ENCODE data around the gene ERAS. TPM values are rescaled to one million over a fixed set of nuclear protein-coding genes. Genes with fewer than 3 reads are reported as not detected.

ERAS gene
- polyA plus RNA-seq, 3 donors, result 0.13 TPM; not detected in 2

DNA sequence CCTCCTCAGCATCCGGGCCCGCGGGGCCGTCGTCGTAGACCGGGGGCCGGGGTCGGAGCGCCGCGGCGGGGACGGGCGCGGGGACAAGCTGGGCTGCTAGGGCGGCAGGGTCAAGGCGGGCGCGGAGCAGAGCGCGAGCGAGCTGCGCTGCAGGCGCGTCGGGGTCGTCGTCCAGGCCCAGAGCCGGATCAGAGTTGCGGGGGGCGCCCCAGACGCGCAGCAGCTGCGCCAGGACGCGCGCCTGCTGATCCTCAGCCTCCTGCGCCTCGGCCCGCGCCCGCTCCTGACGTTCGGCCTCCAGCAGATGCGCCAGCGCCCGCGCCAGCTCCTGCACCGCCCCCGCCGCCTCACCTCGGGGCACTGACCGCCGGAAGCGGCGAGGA is 5.6 kb downstream of the ERAS start:
- H3K27me3 ChIP-seq (ENCODE audit: control insufficient read depth in 2 of 2, insufficient read depth in 2 of 2, low read length in 2 of 2), result peaks cover 12 to 70% of the 10 kb centered on the region in 2 donors
- H3K27me3 Mint-ChIP-seq (ENCODE audit: low read depth in 3 of 3), result peaks cover 65 to 90% (median 76%) of the 10 kb centered on the region in 3 donors

DNA sequence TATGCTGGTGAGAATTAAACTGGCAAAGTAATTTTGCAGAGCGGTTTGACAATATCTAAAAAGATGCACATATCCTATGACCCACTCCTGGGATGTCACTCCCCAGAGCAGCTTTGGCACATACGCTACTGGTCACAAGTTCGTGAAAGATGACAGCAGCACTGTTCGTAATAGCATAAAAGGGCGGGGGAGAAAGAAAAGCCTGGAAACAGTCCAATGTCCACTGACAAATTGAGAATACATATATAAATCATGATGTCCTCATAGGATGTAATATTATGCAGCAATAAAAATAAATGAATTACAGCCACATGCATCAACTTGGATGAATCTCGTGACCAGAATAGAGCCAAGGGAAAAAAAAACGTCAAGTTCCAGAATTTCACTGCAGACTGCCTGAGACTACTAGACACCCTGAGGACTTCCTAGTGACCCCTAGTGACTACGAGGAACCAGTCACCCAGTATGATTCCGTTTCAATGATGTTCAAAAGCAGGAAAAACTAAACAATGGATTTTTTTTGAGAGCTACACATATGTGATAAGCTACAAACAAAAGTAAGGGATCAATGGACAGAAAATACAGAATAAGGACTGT is 7.3 kb downstream of the ERAS start:
- H3K27me3 ChIP-seq (ENCODE audit: control insufficient read depth in 2 of 2, insufficient read depth in 2 of 2, low read length in 2 of 2), result peaks cover 12 to 61% of the 10 kb centered on the region in 2 donors
- intact Hi-C loops (cut with micrococcal nuclease), result no loop called here

More for the DNA sequence above, 5.6 kb downstream of the ERAS start:
- Histone ChIP-seq H3K9ac (ENCODE audit: insufficient read depth, low read length, poor library complexity, severe bottlenecking) (no peak overlapping the region), H3K4me1 (ENCODE audit: control insufficient read depth in 1 of 2, insufficient read depth in 2 of 2, low read length in 2 of 2) (no peaks in the 10 kb centered on the region), H3K9me3 (replicated peaks in 1 of 2; ENCODE audit: control insufficient read depth in 1 of 2, insufficient read depth in 1 of 2, low read length in 2 of 2) (no peaks in the 10 kb centered on the region), H3K27ac (ENCODE audit: low read depth in 1 of 2, low read length in 2 of 2) (no peak overlapping the region), H3K36me3 (replicated peaks in 1 of 2; ENCODE audit: control insufficient read depth in 1 of 2, insufficient read depth in 2 of 2, low read length in 2 of 2) (no peaks in the 10 kb centered on the region), H2AFZ (ENCODE audit: insufficient read depth, low read depth, low read length, poor library complexity, severe bottlenecking) (no peak overlapping the region), H3K79me2 (ENCODE audit: insufficient read depth, low read length) (no peaks in the 10 kb centered on the region), H4K20me1 (ENCODE audit: insufficient read depth, low read length) (no peaks in the 10 kb centered on the region), H3K4me2 (replicated peaks; ENCODE audit: extremely low read depth, low read length, poor library complexity, severe bottlenecking) (no peak overlapping the region), H3K4me3 (replicated peaks in 1 of 3; ENCODE audit: low read depth in 2 of 3, low read length in 3 of 3) (no peak overlapping the region)
- intact Hi-C loops (cut with micrococcal nuclease), result no loop called here
- WGBS (ENCODE audit: insufficient coverage), result 2% methylated on average over 42 of the region's 57 CpGs
- H3K9me3 Mint-ChIP-seq, result peaks cover 0 to 31% (median 17%) of the 10 kb centered on the region in 7 donors
- H3K27ac Mint-ChIP-seq, result no peak overlapping the region
- TF ChIP-seq, protein P1, sequence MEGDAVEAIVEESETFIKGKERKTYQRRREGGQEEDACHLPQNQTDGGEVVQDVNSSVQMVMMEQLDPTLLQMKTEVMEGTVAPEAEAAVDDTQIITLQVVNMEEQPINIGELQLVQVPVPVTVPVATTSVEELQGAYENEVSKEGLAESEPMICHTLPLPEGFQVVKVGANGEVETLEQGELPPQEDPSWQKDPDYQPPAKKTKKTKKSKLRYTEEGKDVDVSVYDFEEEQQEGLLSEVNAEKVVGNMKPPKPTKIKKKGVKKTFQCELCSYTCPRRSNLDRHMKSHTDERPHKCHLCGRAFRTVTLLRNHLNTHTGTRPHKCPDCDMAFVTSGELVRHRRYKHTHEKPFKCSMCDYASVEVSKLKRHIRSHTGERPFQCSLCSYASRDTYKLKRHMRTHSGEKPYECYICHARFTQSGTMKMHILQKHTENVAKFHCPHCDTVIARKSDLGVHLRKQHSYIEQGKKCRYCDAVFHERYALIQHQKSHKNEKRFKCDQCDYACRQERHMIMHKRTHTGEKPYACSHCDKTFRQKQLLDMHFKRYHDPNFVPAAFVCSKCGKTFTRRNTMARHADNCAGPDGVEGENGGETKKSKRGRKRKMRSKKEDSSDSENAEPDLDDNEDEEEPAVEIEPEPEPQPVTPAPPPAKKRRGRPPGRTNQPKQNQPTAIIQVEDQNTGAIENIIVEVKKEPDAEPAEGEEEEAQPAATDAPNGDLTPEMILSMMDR (IDR thresholded peaks at IDR 0.05), result no peak
- peaks cover 14% of the 10 kb centered on the region for H3K4me1 Mint-ChIP-seq
- peaks cover 0 to 5% of the 10 kb centered on the region in 2 donors for H3K36me3 Mint-ChIP-seq
- DNase-seq, result no peak
- H3K4me3 Mint-ChIP-seq, result no peak overlapping the region

More for the DNA sequence above, 7.3 kb downstream of the ERAS start:
- Histone ChIP-seq H2AFZ (ENCODE audit: insufficient read depth, low read depth, low read length, poor library complexity, severe bottlenecking) (no peak overlapping the region), H4K20me1 (ENCODE audit: insufficient read depth, low read length) (no peaks in the 10 kb centered on the region), H3K36me3 (replicated peaks in 1 of 2; ENCODE audit: control insufficient read depth in 1 of 2, insufficient read depth in 2 of 2, low read length in 2 of 2) (no peaks in the 10 kb centered on the region), H3K4me2 (replicated peaks; ENCODE audit: extremely low read depth, low read length, poor library complexity, severe bottlenecking) (no peak overlapping the region), H3K79me2 (ENCODE audit: insufficient read depth, low read length) (no peaks in the 10 kb centered on the region), H3K4me1 (ENCODE audit: control insufficient read depth in 1 of 2, insufficient read depth in 2 of 2, low read length in 2 of 2) (no peaks in the 10 kb centered on the region), H3K27ac (ENCODE audit: low read depth in 1 of 2, low read length in 2 of 2) (no peak overlapping the region), H3K9ac (ENCODE audit: insufficient read depth, low read length, poor library complexity, severe bottlenecking) (no peak overlapping the region), H3K9me3 (replicated peaks in 1 of 2; ENCODE audit: control insufficient read depth in 1 of 2, insufficient read depth in 1 of 2, low read length in 2 of 2) (no peaks in the 10 kb centered on the region), H3K4me3 (replicated peaks in 1 of 3; ENCODE audit: low read depth in 2 of 3, low read length in 3 of 3) (no peak overlapping the region)
- peaks cover 0 to 16% (median 7%) of the 10 kb centered on the region in 7 donors for H3K9me3 Mint-ChIP-seq
- no peaks in the 10 kb centered on the region for H3K36me3 Mint-ChIP-seq
- TF ChIP-seq, protein P1 (IDR thresholded peaks at IDR 0.05), result no peak
- no peak overlapping the region for H3K27ac Mint-ChIP-seq
- peak overlapping the region in 1 of 2 donors; percentile 74 for H3K4me3 Mint-ChIP-seq
- no peak for DNase-seq
- H3K27me3 Mint-ChIP-seq (ENCODE audit: low read depth in 3 of 3), result peaks cover 54 to 86% (median 74%) of the 10 kb centered on the region in 3 donors
- peaks cover 8% of the 10 kb centered on the region for H3K4me1 Mint-ChIP-seq
- 0% methylated on average over 1 of the region's 9 CpGs for WGBS (ENCODE audit: insufficient coverage)
